HepG2 (cell line): Measurements from ENCODE around the gene ARMH2. TPM values are rescaled to one million over a fixed set of nuclear protein-coding genes. Genes with fewer than 3 reads are reported as not detected.

ENCODE experiments used
- ATAC-seq: fragments of 200-7000 bp; cut with Tn5 transposase; 3 replicates; pipeline ENCODE4 v1.9.1; 2020; ENCODE audit warnings: mild to moderate bottlenecking, moderate library complexity
- BruUV-seq: library from RNA; stranded (reverse); fragments of 400-500 nt; replicated peaks from 2 replicates; lab custom pipeline; 2021; lab: Mats Ljungman, UMichigan
- CTCF ChIA-PET: fragments of 300-600 bp; formaldehyde crosslinking; extraction: SDS; loops from one replicate; lab custom pipeline; 2021; ENCODE audit warnings: low total read pairs, inconsistent platforms, low intra/inter-chr PET ratio; lab: Yijun Ruan, JAX
- POLR2A ChIA-PET: fragments of 350-600 bp; sonication (Branson Sonifier 250); formaldehyde crosslinking; loops from one replicate; lab custom pipeline; 2020; ENCODE audit warnings: antibody characterized with exemption, inconsistent platforms; lab: Yijun Ruan, JAX
- DNase-seq: peaks from one replicate; pipeline ENCODE4 v3.0.0-alpha.2; 2015; ENCODE audit warnings: low spot score
- FAIRE-seq: peaks from 3 replicates; lab custom pipeline; 2011; peaks lifted over from hg19 to GRCh38; lab: Jason Lieb, UNC
- H2AFZ ChIP-seq: one replicate; pipeline ENCODE4 v1.6.1; 2011; ENCODE audit warnings: low read length, inconsistent platforms
- H3K27ac ChIP-seq: fragments of 300-600 bp; 3 replicates; pipeline ENCODE4 v1.8.0; 2011; ENCODE audit warnings: mixed run types, mild to moderate bottlenecking, mixed read lengths, low read length, inconsistent platforms; ENCODE audit not compliant: insufficient read depth; ENCODE audit errors: extremely low read length
- H3K27me3 ChIP-seq, 2 experiments: fragments of 200-600 bp in 1 of 2; 2 replicates in 1 of 2; 3 replicates in 1 of 2; pipeline versions ENCODE4 v1.6.0 to v1.8.0; 2011; ENCODE audit warnings: low read length in 2 of 2, mild to moderate bottlenecking in 2 of 2, moderate library complexity in 2 of 2, inconsistent platforms in 1 of 2; ENCODE audit not compliant: insufficient read depth in 2 of 2, control insufficient read depth in 1 of 2
- H3K36me3 ChIP-seq, 2 experiments: fragments of 200-600 bp in 1 of 2; replicated peaks in 1 of 2; 2 replicates in 1 of 2; 3 replicates in 1 of 2; pipeline versions ENCODE4 v1.5.1 to v1.8.0; 2011; ENCODE audit warnings: low read length in 2 of 2, inconsistent platforms in 1 of 2; ENCODE audit not compliant: insufficient read depth in 2 of 2, control insufficient read depth in 1 of 2
- H3K4me1 ChIP-seq: 2 replicates; pipeline ENCODE4 v1.5.1; 2012; ENCODE audit warnings: low read length, inconsistent platforms; ENCODE audit not compliant: insufficient read depth
- H3K4me2 ChIP-seq: 2 replicates; pipeline ENCODE4 v1.6.0; 2011; ENCODE audit warnings: low read depth, low read length, inconsistent platforms
- H3K4me3 ChIP-seq, 3 experiments: fragments of 200-600 bp in 1 of 3; sonication (generic), shearing (Covaris generic) in 1 of 3; replicated peaks in 1 of 3; 2 replicates each; pipeline ENCODE4 v1.5.1; 2011 to 2016; ENCODE audit warnings: low read length in 3 of 3, inconsistent platforms in 2 of 3, low read depth in 2 of 3, mild to moderate bottlenecking in 2 of 3, control low read depth in 1 of 3, mixed read lengths in 1 of 3; ENCODE audit not compliant: insufficient read depth in 1 of 3
- H3K79me2 ChIP-seq: one replicate; pipeline ENCODE4 v1.6.1; 2011; ENCODE audit warnings: low read length, inconsistent platforms; ENCODE audit not compliant: insufficient read depth
- H3K9ac ChIP-seq: 2 replicates; pipeline ENCODE4 v1.6.0; 2011; ENCODE audit warnings: mild to moderate bottlenecking, low read depth, low read length, inconsistent platforms; ENCODE audit not compliant: insufficient read depth
- H3K9me3 ChIP-seq: 2 replicates; pipeline ENCODE4 v1.5.1; 2012; ENCODE audit warnings: mild to moderate bottlenecking, low read length
- H4K20me1 ChIP-seq: 2 replicates; pipeline ENCODE4 v1.6.0; 2011; ENCODE audit warnings: inconsistent platforms, mild to moderate bottlenecking, low read length, moderate library complexity; ENCODE audit not compliant: insufficient read depth
- EP300 ChIP-seq, 3 experiments: sonication (generic) in 1 of 3; formaldehyde crosslinking in 1 of 3; IDR thresholded peaks; 2 replicates each; pipeline versions ENCODE4 v1.5.1 to v1.6.1; 2011 to 2020; ENCODE audit warnings: low read depth in 2 of 3, low read length in 2 of 3, borderline replicate concordance in 1 of 3, improper control_type of control experiment in 1 of 3, mild to moderate bottlenecking in 1 of 3, missing genetic modification reagents in 1 of 3, moderate library complexity in 1 of 3
- FOXK1 ChIP-seq: sonication (generic); formaldehyde crosslinking; IDR thresholded peaks from 2 replicates; pipeline ENCODE4 v1.4.0; 2020; ENCODE audit warnings: low read depth, missing genetic modification reagents, borderline replicate concordance
- HNF4A ChIP-seq: sonication (generic); formaldehyde crosslinking; IDR thresholded peaks from 2 replicates; pipeline ENCODE4 v1.4.0; 2020; ENCODE audit warnings: missing genetic modification reagents
- HNRNPUL1 ChIP-seq: fragments of 200-400 bp; formaldehyde crosslinking; IDR thresholded peaks from 2 replicates; pipeline ENCODE4 v1.6.1; 2017; ENCODE audit warnings: low read depth, mild to moderate bottlenecking, low read length, moderate library complexity
- NFYC ChIP-seq: IDR thresholded peaks from 2 replicates; pipeline ENCODE4 v1.6.1; 2016; ENCODE audit warnings: missing genetic modification reagents, missing compliant biosample characterization
- RBFOX2 ChIP-seq: fragments of 200-400 bp; formaldehyde crosslinking; IDR thresholded peaks from 2 replicates; pipeline ENCODE4 v1.6.1; 2017; ENCODE audit warnings: low read depth, mild to moderate bottlenecking, low read length
- SAP130 ChIP-seq: IDR thresholded peaks from 2 replicates; pipeline ENCODE4 v1.6.1; 2016; ENCODE audit warnings: low read depth
- ZNF564 ChIP-seq: sonication (generic); formaldehyde crosslinking; IDR thresholded peaks from 2 replicates; pipeline ENCODE4 v1.8.1; 2023; ENCODE audit warnings: mild to moderate bottlenecking, missing genetic modification reagents
- WGBS: methylation state at CpG from one replicate; pipeline ENCODE4 v1.1.6; 2017; ENCODE audit warnings: low lambda C conversion rate; 5-methylcytosine and 5-hydroxymethylcytosine counted together
- in situ Hi-C: cut with HindIII; loops from 2 replicates; pipeline ENCODE4 v1.10.0; 2017; ENCODE audit warnings: low pct_unique_long_range_greater_than_20kb; ENCODE audit not compliant: extremely low pct_ligation_motif_present
- intact Hi-C: fragments of 100-400 bp; cut with micrococcal nuclease; formaldehyde crosslinking; loops from one replicate; pipeline ENCODE4 v1.10.0; 2022; ENCODE audit not compliant: unreplicated experiment
- polyA plus RNA-seq, 8 experiments: library from polyadenylated mRNA; depleted of rRNA in 3 of 8; stranded (reverse) in 7 of 8; unstranded in 1 of 8; fragments of >200 nt; fragmentation: Illumina TruSeq in 4 of 8; extraction: Trizol in 4 of 8; gene quantifications; 2 replicates each; pipeline versions ENCODE4 v1.2.1 to v1.2.3, GENCODE V29; 2011 to 2016; ENCODE audit warnings: low read depth in 4 of 8, missing spikeins in 1 of 8, mixed read lengths in 1 of 8; ENCODE audit not compliant: insufficient read depth in 1 of 8
- total RNA-seq, 5 experiments: library from RNA; depleted of rRNA; stranded (reverse); fragments of >200 nt; fragmentation: Illumina TruSeq; extraction: Trizol; gene quantifications; 2 replicates each; pipeline ENCODE4 v1.2.3, GENCODE V29; 2016; ENCODE audit warnings: low read depth in 1 of 5
- TF ChIP-seq, protein P1 (sequence below): IDR thresholded peaks from 2 replicates; pipeline ENCODE4 v1.4.0; 2020; ENCODE audit warnings: mild to moderate bottlenecking, missing genetic modification reagents
- TF ChIP-seq, protein P2 (sequence below): sonication (generic); formaldehyde crosslinking; conservative IDR thresholded peaks from 2 replicates; pipeline ENCODE4 v1.5.0; 2020; ENCODE audit warnings: missing genetic modification reagents
- TF ChIP-seq, protein P3 (sequence below): sonication (generic); formaldehyde crosslinking; IDR thresholded peaks from 2 replicates; pipeline ENCODE4 v1.5.0; 2020; ENCODE audit warnings: mild to moderate bottlenecking, missing genetic modification reagents
- TF ChIP-seq, protein P4 (sequence below): sonication (generic); formaldehyde crosslinking; IDR thresholded peaks from 2 replicates; pipeline ENCODE4 v1.4.0; 2020; ENCODE audit warnings: missing genetic modification reagents
- TF ChIP-seq, protein P5 (sequence below): sonication (generic); formaldehyde crosslinking; conservative IDR thresholded peaks from 2 replicates; pipeline ENCODE4 v1.4.0; 2020; ENCODE audit warnings: missing genetic modification reagents

ARMH2 gene
- total and polyA plus RNA-seq, 2 of the 13 experiments (the other 11 are each of a cell fraction or from before 2014, with no cell fraction given): not detected

DNA sequence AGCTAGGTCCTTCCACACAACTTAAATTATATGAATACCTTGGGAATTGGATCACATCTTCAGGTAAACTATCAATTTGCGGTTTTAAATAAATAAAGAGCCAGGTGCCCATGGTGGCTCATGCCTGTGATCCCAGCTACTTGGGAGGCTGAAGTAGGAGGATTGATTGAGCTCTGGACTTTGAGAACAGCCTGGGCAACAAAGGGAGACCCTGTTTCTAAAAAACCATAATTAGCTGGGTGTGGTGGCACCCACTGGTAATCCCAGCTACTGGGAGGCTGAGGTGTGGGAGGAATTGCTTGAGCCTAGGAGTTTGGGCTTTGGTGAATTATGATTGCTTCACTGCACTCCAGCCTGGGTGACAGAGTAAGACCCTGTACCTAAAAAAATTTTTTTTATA is 20.6 kb downstream of the ARMH2 start:
- no TSS peak for BruUV-seq
- 70% methylated on average over 1 of the region's 1 CpG for WGBS
- Histone ChIP-seq H3K4me3 (peak overlapping the region; percentile 47 to 99 (median 78); a peak in 5 of 6 replicates), H3K79me2 (peaks cover 68% of the 10 kb centered on the region), H4K20me1 (peaks cover 30% of the 10 kb centered on the region), H3K27me3 (no peaks in the 10 kb centered on the region; a peak in 1 of 5 replicates), H3K27ac (peak overlapping the region; percentile 99), H2AFZ (no peak overlapping the region), H3K9ac (peak overlapping the region; percentile 99), H3K9me3 (no peaks in the 10 kb centered on the region), H3K36me3 (peaks cover 8 to 35% of the 10 kb centered on the region in 2 experiments), H3K4me1 (peaks cover 50% of the 10 kb centered on the region), H3K4me2 (peak overlapping the region; percentile 90)
- FAIRE-seq (no peak), DNase-seq (no peak), ATAC-seq (no peak)
- CTCF ChIA-PET: no interaction called here
- POLR2A ChIA-PET: interaction anchor here (1.4 to 2.1 kb wide), 2 partner anchors 56 to 60 kb away, joined by 3 to 9 read pairs; no protein-coding TSS in a partner anchor
- in situ Hi-C loops (loop anchor here (5.0 kb wide), 1 partner anchor 61 kb away; the partner anchor contains the start of gene C6orf62), intact Hi-C loops (no loop called here)
- TF ChIP-seq, protein P1, sequence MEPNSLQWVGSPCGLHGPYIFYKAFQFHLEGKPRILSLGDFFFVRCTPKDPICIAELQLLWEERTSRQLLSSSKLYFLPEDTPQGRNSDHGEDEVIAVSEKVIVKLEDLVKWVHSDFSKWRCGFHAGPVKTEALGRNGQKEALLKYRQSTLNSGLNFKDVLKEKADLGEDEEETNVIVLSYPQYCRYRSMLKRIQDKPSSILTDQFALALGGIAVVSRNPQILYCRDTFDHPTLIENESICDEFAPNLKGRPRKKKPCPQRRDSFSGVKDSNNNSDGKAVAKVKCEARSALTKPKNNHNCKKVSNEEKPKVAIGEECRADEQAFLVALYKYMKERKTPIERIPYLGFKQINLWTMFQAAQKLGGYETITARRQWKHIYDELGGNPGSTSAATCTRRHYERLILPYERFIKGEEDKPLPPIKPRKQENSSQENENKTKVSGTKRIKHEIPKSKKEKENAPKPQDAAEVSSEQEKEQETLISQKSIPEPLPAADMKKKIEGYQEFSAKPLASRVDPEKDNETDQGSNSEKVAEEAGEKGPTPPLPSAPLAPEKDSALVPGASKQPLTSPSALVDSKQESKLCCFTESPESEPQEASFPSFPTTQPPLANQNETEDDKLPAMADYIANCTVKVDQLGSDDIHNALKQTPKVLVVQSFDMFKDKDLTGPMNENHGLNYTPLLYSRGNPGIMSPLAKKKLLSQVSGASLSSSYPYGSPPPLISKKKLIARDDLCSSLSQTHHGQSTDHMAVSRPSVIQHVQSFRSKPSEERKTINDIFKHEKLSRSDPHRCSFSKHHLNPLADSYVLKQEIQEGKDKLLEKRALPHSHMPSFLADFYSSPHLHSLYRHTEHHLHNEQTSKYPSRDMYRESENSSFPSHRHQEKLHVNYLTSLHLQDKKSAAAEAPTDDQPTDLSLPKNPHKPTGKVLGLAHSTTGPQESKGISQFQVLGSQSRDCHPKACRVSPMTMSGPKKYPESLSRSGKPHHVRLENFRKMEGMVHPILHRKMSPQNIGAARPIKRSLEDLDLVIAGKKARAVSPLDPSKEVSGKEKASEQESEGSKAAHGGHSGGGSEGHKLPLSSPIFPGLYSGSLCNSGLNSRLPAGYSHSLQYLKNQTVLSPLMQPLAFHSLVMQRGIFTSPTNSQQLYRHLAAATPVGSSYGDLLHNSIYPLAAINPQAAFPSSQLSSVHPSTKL: 0 out of 2 replicates have a peak, but pooled peaks have one; percentile 12
- TF ChIP-seq HNRNPUL1: no peak
- TF ChIP-seq, protein P2, sequence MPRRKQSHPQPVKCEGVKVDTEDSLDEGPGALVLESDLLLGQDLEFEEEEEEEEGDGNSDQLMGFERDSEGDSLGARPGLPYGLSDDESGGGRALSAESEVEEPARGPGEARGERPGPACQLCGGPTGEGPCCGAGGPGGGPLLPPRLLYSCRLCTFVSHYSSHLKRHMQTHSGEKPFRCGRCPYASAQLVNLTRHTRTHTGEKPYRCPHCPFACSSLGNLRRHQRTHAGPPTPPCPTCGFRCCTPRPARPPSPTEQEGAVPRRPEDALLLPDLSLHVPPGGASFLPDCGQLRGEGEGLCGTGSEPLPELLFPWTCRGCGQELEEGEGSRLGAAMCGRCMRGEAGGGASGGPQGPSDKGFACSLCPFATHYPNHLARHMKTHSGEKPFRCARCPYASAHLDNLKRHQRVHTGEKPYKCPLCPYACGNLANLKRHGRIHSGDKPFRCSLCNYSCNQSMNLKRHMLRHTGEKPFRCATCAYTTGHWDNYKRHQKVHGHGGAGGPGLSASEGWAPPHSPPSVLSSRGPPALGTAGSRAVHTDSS: no peak
- TF ChIP-seq RBFOX2: no peak
- TF ChIP-seq NFYC (CRISPR knock-in tag): no peak
- TF ChIP-seq, protein P3, sequence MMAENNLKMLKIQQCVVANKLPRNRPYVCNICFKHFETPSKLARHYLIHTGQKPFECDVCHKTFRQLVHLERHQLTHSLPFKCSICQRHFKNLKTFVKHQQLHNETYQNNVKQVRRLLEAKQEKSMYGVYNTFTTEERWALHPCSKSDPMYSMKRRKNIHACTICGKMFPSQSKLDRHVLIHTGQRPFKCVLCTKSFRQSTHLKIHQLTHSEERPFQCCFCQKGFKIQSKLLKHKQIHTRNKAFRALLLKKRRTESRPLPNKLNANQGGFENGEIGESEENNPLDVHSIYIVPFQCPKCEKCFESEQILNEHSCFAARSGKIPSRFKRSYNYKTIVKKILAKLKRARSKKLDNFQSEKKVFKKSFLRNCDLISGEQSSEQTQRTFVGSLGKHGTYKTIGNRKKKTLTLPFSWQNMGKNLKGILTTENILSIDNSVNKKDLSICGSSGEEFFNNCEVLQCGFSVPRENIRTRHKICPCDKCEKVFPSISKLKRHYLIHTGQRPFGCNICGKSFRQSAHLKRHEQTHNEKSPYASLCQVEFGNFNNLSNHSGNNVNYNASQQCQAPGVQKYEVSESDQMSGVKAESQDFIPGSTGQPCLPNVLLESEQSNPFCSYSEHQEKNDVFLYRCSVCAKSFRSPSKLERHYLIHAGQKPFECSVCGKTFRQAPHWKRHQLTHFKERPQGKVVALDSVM (CRISPR knock-in tag): peak; percentile 74; the same call in 1 of the 2 replicates
- TF ChIP-seq, protein P4, sequence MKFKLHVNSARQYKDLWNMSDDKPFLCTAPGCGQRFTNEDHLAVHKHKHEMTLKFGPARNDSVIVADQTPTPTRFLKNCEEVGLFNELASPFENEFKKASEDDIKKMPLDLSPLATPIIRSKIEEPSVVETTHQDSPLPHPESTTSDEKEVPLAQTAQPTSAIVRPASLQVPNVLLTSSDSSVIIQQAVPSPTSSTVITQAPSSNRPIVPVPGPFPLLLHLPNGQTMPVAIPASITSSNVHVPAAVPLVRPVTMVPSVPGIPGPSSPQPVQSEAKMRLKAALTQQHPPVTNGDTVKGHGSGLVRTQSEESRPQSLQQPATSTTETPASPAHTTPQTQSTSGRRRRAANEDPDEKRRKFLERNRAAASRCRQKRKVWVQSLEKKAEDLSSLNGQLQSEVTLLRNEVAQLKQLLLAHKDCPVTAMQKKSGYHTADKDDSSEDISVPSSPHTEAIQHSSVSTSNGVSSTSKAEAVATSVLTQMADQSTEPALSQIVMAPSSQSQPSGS (CRISPR knock-in tag): no peak
- TF ChIP-seq, protein P5, sequence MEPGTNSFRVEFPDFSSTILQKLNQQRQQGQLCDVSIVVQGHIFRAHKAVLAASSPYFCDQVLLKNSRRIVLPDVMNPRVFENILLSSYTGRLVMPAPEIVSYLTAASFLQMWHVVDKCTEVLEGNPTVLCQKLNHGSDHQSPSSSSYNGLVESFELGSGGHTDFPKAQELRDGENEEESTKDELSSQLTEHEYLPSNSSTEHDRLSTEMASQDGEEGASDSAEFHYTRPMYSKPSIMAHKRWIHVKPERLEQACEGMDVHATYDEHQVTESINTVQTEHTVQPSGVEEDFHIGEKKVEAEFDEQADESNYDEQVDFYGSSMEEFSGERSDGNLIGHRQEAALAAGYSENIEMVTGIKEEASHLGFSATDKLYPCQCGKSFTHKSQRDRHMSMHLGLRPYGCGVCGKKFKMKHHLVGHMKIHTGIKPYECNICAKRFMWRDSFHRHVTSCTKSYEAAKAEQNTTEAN (CRISPR knock-in tag): no peak
- no peak for TF ChIP-seq ZNF564 (CRISPR knock-in tag)
- TF ChIP-seq HNF4A: peak; percentile 24; the same call in 1 of the 2 replicates
- no peak for TF ChIP-seq EP300 (IDR thresholded peaks at IDR 0.05; ENCODE audit: low read depth in 2 of 2, low read length in 2 of 2)
- TF ChIP-seq EP300 (CRISPR knock-in tag; IDR thresholded peaks at IDR 0.05; ENCODE audit: borderline replicate concordance): no peak
- no peak for TF ChIP-seq SAP130
- no peak for TF ChIP-seq FOXK1 (CRISPR knock-in tag)
